ENCODE measurements around the gene AUH. TPM values are rescaled to one million over a fixed set of nuclear protein-coding genes. Genes with fewer than 3 reads are reported as not detected.

AUH gene
- total RNA-seq, 1 donor from 2014 or later, result 21.9 TPM

- peaks cover 0 to 3% (median 0%) of the 10 kb centered on the region in 3 donors for H3K4me1 ChIP-seq (ENCODE audit: control insufficient read depth in 3 of 3, insufficient read depth in 3 of 3, low read length in 3 of 3)
- no peaks in the 10 kb centered on the region for H3K27me3 ChIP-seq (ENCODE audit: control insufficient read depth in 3 of 3, insufficient read depth in 3 of 3, low read length in 3 of 3)
- H3K27ac ChIP-seq (ENCODE audit: low read depth, low read length), result no peak overlapping the region
Measured at GRCh38 chr9:91269907-91270491, 91.7 kb downstream of the AUH start.

GRCh38 chr9:91266448-91266847 lies 95.3 kb downstream of the AUH start:
- H3K4me3 ChIP-seq (ENCODE audit: low read length in 3 of 3), result no peak overlapping the region
- H3K27me3 ChIP-seq (ENCODE audit: control insufficient read depth in 3 of 3, insufficient read depth in 3 of 3, low read length in 3 of 3), result no peaks in the 10 kb centered on the region
- H3K4me1 ChIP-seq (ENCODE audit: control insufficient read depth in 3 of 3, insufficient read depth in 3 of 3, low read length in 3 of 3), result no peaks in the 10 kb centered on the region
- H3K9me3 ChIP-seq (ENCODE audit: control insufficient read depth in 3 of 3, low read length in 3 of 3), result no peaks in the 10 kb centered on the region
- peaks cover 0 to 3% (median 0%) of the 10 kb centered on the region in 3 donors for H3K36me3 ChIP-seq (ENCODE audit: control insufficient read depth in 3 of 3, insufficient read depth in 3 of 3, low read length in 3 of 3)
- H3K9ac ChIP-seq (ENCODE audit: low read depth in 1 of 3, low read length in 3 of 3), result no peak overlapping the region
- no peak overlapping the region for H3K27ac ChIP-seq (ENCODE audit: low read depth, low read length)

More at GRCh38 chr9:91269907-91270491, 91.7 kb downstream of the AUH start:
- Histone ChIP-seq H3K9ac (ENCODE audit: low read depth in 1 of 3, low read length in 3 of 3) (no peak overlapping the region), H3K4me3 (ENCODE audit: low read length in 3 of 3) (no peak overlapping the region), H3K36me3 (ENCODE audit: control insufficient read depth in 3 of 3, insufficient read depth in 3 of 3, low read length in 3 of 3) (no peaks in the 10 kb centered on the region), H3K9me3 (ENCODE audit: control insufficient read depth in 3 of 3, low read length in 3 of 3) (no peaks in the 10 kb centered on the region)

- H3K27me3 ChIP-seq (ENCODE audit: control insufficient read depth in 3 of 3, insufficient read depth in 3 of 3, low read length in 3 of 3), result no peaks in the 10 kb centered on the region
- no peak overlapping the region for H3K9ac ChIP-seq (ENCODE audit: low read depth in 1 of 3, low read length in 3 of 3)
- no peak overlapping the region for H3K27ac ChIP-seq (ENCODE audit: low read depth, low read length)
- H3K36me3 ChIP-seq (ENCODE audit: control insufficient read depth in 3 of 3, insufficient read depth in 3 of 3, low read length in 3 of 3), result peaks cover 0 to 3% (median 0%) of the 10 kb centered on the region in 3 donors
- no peaks in the 10 kb centered on the region for H3K4me1 ChIP-seq (ENCODE audit: control insufficient read depth in 3 of 3, insufficient read depth in 3 of 3, low read length in 3 of 3)
- H3K9me3 ChIP-seq (ENCODE audit: control insufficient read depth in 3 of 3, low read length in 3 of 3), result no peaks in the 10 kb centered on the region
- no peak overlapping the region for H3K4me3 ChIP-seq (ENCODE audit: low read length in 3 of 3)
Measured at GRCh38 chr9:91265514-91265913, 96.2 kb downstream of the AUH start.

DNA sequence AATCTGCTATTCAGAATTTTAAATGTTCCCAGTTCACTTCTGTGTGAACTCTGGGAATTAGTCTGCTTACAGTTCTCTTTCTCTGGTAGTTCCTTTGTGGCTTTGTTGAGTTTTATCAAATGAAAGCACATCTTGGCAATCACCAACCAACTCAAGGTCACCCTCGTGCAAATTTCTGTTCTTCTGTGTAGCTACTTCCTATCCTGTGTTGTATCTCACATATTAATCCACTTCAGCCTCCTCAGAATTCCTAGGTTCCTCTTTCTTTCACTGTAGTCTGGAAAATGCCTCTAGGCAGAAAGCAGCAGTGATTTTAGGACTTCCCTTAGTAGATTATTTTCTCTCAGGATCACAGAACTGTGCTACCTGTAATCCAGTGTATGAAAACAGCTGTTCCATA lies 100.3 kb downstream of the AUH start:
- peaks cover 3 to 5% (median 4%) of the 10 kb centered on the region in 3 donors for H3K4me1 ChIP-seq (ENCODE audit: control insufficient read depth in 3 of 3, insufficient read depth in 3 of 3, low read length in 3 of 3)
- no peak overlapping the region for H3K27ac ChIP-seq (ENCODE audit: low read depth, low read length)
- H3K9ac ChIP-seq (ENCODE audit: low read depth in 1 of 3, low read length in 3 of 3), result no peak overlapping the region
- no peaks in the 10 kb centered on the region for H3K27me3 ChIP-seq (ENCODE audit: control insufficient read depth in 3 of 3, insufficient read depth in 3 of 3, low read length in 3 of 3)
- no peak overlapping the region for H3K4me3 ChIP-seq (ENCODE audit: low read length in 3 of 3)
- H3K36me3 ChIP-seq (ENCODE audit: control insufficient read depth in 3 of 3, insufficient read depth in 3 of 3, low read length in 3 of 3), result peaks cover 0 to 3% (median 0%) of the 10 kb centered on the region in 3 donors
- H3K9me3 ChIP-seq (ENCODE audit: control insufficient read depth in 3 of 3, low read length in 3 of 3), result no peaks in the 10 kb centered on the region

- peaks cover 7 to 10% (median 9%) of the 10 kb centered on the region in 3 donors for H3K4me1 ChIP-seq (ENCODE audit: control insufficient read depth in 3 of 3, insufficient read depth in 3 of 3, low read length in 3 of 3)
- H3K4me3 ChIP-seq (ENCODE audit: low read length in 3 of 3), result no peak overlapping the region
- no peaks in the 10 kb centered on the region for H3K27me3 ChIP-seq (ENCODE audit: control insufficient read depth in 3 of 3, insufficient read depth in 3 of 3, low read length in 3 of 3)
- no peak overlapping the region for H3K9ac ChIP-seq (ENCODE audit: low read depth in 1 of 3, low read length in 3 of 3)
- no peaks in the 10 kb centered on the region for H3K9me3 ChIP-seq (ENCODE audit: control insufficient read depth in 3 of 3, low read length in 3 of 3)
- H3K36me3 ChIP-seq (ENCODE audit: control insufficient read depth in 3 of 3, insufficient read depth in 3 of 3, low read length in 3 of 3), result no peaks in the 10 kb centered on the region
- H3K27ac ChIP-seq (ENCODE audit: low read depth, low read length), result no peak overlapping the region
Measured at GRCh38 chr9:91259162-91259561, 102.6 kb downstream of the AUH start.

- Histone ChIP-seq H3K27me3 (ENCODE audit: control insufficient read depth in 3 of 3, insufficient read depth in 3 of 3, low read length in 3 of 3) (no peaks in the 10 kb centered on the region), H3K9ac (ENCODE audit: low read depth in 1 of 3, low read length in 3 of 3) (no peak overlapping the region), H3K27ac (ENCODE audit: low read depth, low read length) (no peak overlapping the region), H3K36me3 (ENCODE audit: control insufficient read depth in 3 of 3, insufficient read depth in 3 of 3, low read length in 3 of 3) (no peaks in the 10 kb centered on the region), H3K4me3 (ENCODE audit: low read length in 3 of 3) (no peak overlapping the region), H3K4me1 (ENCODE audit: control insufficient read depth in 3 of 3, insufficient read depth in 3 of 3, low read length in 3 of 3) (peaks cover 7 to 10% (median 9%) of the 10 kb centered on the region in 3 donors), H3K9me3 (ENCODE audit: control insufficient read depth in 3 of 3, low read length in 3 of 3) (no peaks in the 10 kb centered on the region)
Measured at GRCh38 chr9:91258451-91258850, 103.3 kb downstream of the AUH start.

- H3K27ac ChIP-seq (ENCODE audit: low read depth, low read length), result peak overlapping the region; percentile 34
- H3K4me1 ChIP-seq (ENCODE audit: control insufficient read depth in 3 of 3, insufficient read depth in 3 of 3, low read length in 3 of 3), result peaks cover 7 to 11% (median 9%) of the 10 kb centered on the region in 3 donors
Measured at GRCh38 chr9:91256235-91256634, 105.5 kb downstream of the AUH start.

GRCh38 chr9:91255327-91255726 lies 106.4 kb downstream of the AUH start:
- no peaks in the 10 kb centered on the region for H3K36me3 ChIP-seq (ENCODE audit: control insufficient read depth in 3 of 3, insufficient read depth in 3 of 3, low read length in 3 of 3)
- no peaks in the 10 kb centered on the region for H3K27me3 ChIP-seq (ENCODE audit: control insufficient read depth in 3 of 3, insufficient read depth in 3 of 3, low read length in 3 of 3)
- peak overlapping the region; percentile 67 for H3K27ac ChIP-seq (ENCODE audit: low read depth, low read length)
- H3K9ac ChIP-seq (ENCODE audit: low read depth in 1 of 3, low read length in 3 of 3), result peak overlapping the region in 2 of 3 donors; percentile 35 to 54
- H3K9me3 ChIP-seq (ENCODE audit: control insufficient read depth in 3 of 3, low read length in 3 of 3), result no peaks in the 10 kb centered on the region
- peaks cover 9 to 18% (median 9%) of the 10 kb centered on the region in 3 donors for H3K4me1 ChIP-seq (ENCODE audit: control insufficient read depth in 3 of 3, insufficient read depth in 3 of 3, low read length in 3 of 3)
- H3K4me3 ChIP-seq (ENCODE audit: low read length in 3 of 3), result no peak overlapping the region

More at GRCh38 chr9:91256235-91256634, 105.5 kb downstream of the AUH start:
- no peaks in the 10 kb centered on the region for H3K9me3 ChIP-seq (ENCODE audit: control insufficient read depth in 3 of 3, low read length in 3 of 3)
- H3K4me3 ChIP-seq (ENCODE audit: low read length in 3 of 3), result peak overlapping the region in 2 of 3 donors; percentile 23 to 45
- peak overlapping the region in 2 of 3 donors; percentile 34 to 46 for H3K9ac ChIP-seq (ENCODE audit: low read depth in 1 of 3, low read length in 3 of 3)
- no peaks in the 10 kb centered on the region for H3K36me3 ChIP-seq (ENCODE audit: control insufficient read depth in 3 of 3, insufficient read depth in 3 of 3, low read length in 3 of 3)
- H3K27me3 ChIP-seq (ENCODE audit: control insufficient read depth in 3 of 3, insufficient read depth in 3 of 3, low read length in 3 of 3), result no peaks in the 10 kb centered on the region

- no peaks in the 10 kb centered on the region for H3K9me3 ChIP-seq (ENCODE audit: control insufficient read depth in 3 of 3, low read length in 3 of 3)
- peaks cover 13 to 28% (median 19%) of the 10 kb centered on the region in 3 donors for H3K4me1 ChIP-seq (ENCODE audit: control insufficient read depth in 3 of 3, insufficient read depth in 3 of 3, low read length in 3 of 3)
- no peak overlapping the region for H3K4me3 ChIP-seq (ENCODE audit: low read length in 3 of 3)
- H3K9ac ChIP-seq (ENCODE audit: low read depth in 1 of 3, low read length in 3 of 3), result no peak overlapping the region
- H3K27me3 ChIP-seq (ENCODE audit: control insufficient read depth in 3 of 3, insufficient read depth in 3 of 3, low read length in 3 of 3), result no peaks in the 10 kb centered on the region
- no peak overlapping the region for H3K27ac ChIP-seq (ENCODE audit: low read depth, low read length)
- H3K36me3 ChIP-seq (ENCODE audit: control insufficient read depth in 3 of 3, insufficient read depth in 3 of 3, low read length in 3 of 3), result no peaks in the 10 kb centered on the region
Measured at GRCh38 chr9:91253488-91253887, 108.2 kb downstream of the AUH start.

DNA sequence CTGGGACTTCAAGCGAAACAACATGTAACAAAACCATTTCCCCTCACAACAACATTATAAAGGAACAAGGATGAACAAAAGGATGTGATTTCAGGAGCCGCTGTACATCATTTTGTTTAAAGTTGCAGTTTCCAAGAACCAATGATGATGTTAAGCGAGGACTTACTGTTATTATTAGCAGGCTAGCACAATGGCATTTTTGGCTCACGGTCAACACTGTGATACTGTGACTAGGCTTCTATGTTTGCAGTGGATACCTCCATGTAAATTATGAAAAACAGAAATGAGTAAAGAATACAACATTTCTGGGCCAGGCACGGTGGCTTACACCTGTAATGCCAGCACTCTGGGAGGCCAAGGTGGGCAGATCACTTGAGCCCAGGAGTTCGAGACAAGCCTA lies 113.0 kb downstream of the AUH start:
- H3K27ac ChIP-seq (ENCODE audit: low read depth, low read length), result peak overlapping the region; percentile 8
- H3K4me3 ChIP-seq (ENCODE audit: low read length in 3 of 3), result no peak overlapping the region

More for the DNA sequence above, 113.0 kb downstream of the AUH start:
- no peaks in the 10 kb centered on the region for H3K27me3 ChIP-seq (ENCODE audit: control insufficient read depth in 3 of 3, insufficient read depth in 3 of 3, low read length in 3 of 3)
- H3K9me3 ChIP-seq (ENCODE audit: control insufficient read depth in 3 of 3, low read length in 3 of 3), result no peaks in the 10 kb centered on the region
- no peak overlapping the region for H3K9ac ChIP-seq (ENCODE audit: low read depth in 1 of 3, low read length in 3 of 3)
- H3K36me3 ChIP-seq (ENCODE audit: control insufficient read depth in 3 of 3, insufficient read depth in 3 of 3, low read length in 3 of 3), result no peaks in the 10 kb centered on the region
- peaks cover 12 to 37% (median 23%) of the 10 kb centered on the region in 3 donors for H3K4me1 ChIP-seq (ENCODE audit: control insufficient read depth in 3 of 3, insufficient read depth in 3 of 3, low read length in 3 of 3)
